Activated CD8-positive, alpha-beta memory T cell treated with anti-CD3 and anti-CD28 coated beads, Interleukin-2, amount 50 U/mL, for 24 hours (primary cell): Measurements from ENCODE around the gene ACBD6.
"Not testable (repeated sequence)": the region's sequence is repeated elsewhere in the genome, so short reads cannot be mapped to it uniquely, and the experiment has no call there.

Source experiments
- DNase-seq: peaks from one replicate; pipeline ENCODE4 v3.0.0-alpha.2; 2020; ENCODE audit errors: extremely low read depth

Gene ACBD6

DNA sequence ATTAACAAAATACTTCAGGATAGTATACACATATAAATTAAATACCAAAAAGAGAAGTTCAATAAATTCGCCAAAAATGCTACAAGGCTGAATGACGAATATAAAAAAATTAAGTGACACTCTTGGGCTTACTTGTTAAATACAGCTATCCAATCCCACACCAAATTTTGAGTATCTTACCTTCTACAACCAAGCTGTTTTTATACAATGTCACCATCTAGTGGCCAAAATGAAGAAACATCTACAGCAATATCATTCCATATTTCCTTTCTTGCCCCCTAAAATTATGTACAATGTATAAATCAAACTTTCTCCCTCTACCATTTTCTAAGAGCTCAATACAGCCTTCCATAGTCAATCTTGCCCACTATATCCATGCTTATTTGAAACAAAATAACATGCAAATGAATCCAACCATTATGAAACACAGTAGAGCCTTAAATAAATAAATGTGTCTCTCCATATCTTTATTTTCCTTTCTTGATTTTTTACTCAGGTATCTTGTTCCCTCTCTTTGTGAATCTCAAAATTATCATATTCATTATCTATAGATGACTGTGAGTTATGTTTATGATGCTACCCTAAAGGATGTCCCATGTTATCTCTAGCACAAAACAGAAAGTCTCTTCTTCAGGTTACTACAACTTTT is 86.3 kb downstream of the ACBD6 start:
- no peak for DNase-seq

DNA sequence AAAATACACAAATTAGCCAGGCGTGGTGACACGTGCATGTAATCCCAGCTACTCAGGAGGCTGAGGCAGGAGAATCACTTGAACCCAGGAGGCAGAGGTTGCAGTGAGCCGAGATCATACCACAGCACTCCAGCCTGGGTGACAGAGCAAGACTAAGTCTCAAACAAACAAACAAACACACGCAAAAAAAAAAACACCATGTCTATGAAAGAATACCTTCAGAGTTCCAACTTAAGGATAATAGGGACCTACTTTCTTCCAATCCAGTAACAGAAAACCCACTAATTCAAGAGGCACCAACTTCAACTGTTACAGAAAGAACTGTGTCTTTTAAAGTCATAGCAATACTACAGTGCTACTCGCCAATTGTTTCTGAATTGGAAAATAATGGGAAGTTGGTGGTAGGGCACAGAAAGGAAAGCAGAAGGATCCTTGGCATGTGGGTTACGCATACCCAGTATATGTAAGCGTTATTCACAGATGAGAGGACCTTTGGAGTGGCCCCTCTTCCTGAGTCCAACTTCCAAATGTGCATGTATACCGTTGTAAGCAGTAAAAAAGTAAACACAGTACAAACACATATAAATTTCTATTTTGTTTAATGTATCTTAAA is 87.0 kb downstream of the ACBD6 start:
- no peak for DNase-seq

DNA sequence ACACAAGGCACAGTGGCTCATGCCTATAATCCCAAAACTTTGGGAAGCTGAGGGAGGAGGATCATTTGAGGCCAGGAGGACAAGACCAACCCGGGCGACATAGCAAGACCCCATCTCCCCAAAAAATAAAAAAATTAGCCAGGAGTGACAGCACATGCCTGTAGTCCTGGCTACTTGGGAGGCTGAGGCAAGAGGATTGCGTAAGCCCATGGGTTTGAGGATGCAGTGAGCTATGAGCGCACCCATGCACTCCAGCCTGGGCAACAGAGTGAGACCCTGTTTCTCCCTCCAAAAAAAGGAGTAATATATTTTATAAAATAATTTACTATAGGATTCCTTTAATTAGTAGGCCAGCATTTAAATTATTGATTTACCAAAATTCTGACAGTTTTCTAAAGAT is 89.8 kb downstream of the ACBD6 start:
- no peak for DNase-seq

DNA sequence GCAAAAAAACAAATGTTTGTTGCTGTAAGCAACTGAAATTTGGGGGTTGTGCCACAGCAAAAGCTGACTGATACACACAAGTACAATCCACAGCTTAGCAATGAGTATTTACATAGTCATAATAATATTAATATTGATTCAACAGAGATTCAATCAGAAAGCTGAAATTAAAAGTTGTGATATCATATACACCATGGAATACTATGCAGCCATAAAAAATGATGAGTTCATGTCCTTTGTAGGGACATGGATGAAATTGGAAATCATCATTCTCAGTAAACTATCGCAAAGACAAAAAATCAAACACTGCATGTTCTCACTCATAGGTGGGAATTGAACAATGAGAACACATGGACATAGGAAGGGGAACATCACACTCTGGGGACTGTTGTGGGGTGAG is 94.2 kb downstream of the ACBD6 start:
- not testable (repeated sequence) for DNase-seq

DNA sequence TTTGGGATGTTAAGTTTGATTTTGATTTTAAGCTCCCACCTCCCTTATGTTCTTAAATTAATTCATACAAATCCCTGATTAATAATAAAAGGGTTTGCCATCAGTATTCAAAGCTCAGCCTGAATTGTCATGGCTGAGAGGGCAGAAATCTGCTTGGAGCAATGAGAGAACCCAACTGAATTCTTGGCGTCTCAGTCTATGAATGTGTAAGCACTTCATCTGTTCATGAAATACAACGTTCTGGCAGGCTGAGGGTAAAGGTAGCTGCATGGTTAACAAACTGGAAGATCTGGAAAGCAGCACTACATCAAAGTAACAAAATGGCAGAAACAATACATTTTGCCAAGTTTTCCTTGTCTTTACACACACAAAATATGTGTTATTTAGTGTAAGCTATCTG is 95.3 kb downstream of the ACBD6 start:
- DNase-seq: no peak

DNA sequence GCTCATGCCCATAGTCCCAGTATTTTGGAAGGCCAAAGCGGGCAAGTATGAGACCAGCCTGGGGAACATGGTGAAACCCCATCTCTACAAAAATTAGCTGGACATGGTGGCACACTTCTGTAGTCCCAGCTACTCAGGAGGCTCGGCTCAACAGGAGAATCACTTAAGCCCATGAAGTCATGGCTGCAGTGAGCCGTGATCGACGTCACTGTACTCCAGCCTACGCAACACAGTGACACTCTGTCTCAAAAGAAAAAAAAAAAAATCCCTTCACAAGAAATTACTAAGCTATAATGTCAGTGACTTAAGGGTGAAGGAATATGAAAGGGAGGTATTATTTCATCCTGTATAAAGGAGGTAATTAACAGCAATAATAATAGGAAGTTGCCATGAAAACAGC is 99.8 kb downstream of the ACBD6 start:
- DNase-seq: no peak

DNA sequence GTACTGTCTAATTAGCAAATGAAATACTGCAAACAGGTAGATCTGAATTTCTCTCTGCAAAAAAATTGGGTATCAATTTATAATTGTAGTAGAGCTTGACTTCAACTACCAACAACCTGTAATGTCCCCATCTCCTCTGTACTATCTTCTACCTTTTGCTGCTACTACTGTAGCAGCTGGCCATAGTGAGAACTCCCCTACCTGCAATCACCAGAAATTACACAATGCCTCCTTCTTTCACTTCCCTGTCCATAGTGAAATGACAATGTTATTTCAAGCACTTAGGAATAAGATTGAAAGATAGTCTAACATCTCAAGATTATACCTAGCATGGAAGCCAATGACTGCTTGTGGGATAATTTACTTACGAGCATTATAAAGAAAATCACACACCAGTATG is 100.4 kb downstream of the ACBD6 start:
- DNase-seq: no peak

DNA sequence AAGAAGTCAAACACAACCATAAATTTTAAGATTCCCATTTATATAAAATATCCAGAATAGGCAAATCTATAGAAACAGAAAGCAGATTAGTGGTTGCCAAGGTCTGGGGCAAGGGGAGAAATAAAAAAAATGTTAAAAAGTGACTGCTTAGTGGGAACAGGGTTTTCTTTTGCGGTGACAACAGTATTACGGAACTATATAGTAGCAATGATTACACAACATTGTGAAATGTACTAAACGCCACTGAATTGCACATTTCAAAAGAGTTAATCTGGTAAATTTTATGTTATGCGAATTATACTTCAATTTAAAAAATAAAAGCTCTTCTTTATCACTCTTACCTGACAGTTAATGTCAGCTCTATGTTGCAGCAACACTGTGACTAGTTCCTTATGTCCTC is 105.2 kb downstream of the ACBD6 start:
- no peak for DNase-seq

DNA sequence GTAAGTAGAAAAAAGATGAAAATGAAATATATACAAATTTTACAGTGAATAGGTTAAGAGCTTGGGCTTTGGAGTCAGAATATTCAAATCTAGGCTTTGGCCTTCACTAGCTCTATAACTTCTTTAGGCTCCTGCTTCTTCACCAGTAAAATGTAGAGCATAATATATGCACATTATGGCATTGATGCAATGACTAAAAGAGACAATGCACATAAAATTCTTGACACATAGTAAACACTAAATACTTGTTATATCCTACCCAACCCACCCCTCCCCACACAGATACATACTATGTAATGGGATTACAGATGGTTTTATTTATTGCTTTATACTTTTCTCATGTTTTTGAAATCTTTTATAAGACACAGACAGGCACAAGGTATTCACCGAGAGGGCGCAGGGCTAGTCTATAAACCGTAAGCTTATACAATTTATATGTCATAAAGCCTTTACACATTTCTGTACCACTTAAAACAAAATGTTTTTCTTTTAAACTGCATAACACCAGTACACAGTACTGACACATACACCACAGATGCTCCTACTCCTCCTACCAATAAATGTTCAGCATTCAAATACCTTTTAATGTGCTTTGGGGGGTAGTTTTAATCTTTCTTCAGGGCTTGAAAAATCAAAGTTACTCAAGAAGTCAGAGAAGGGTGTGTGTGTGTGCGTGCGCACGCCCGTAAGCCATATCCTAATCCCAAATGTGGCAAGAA is 109.8 kb downstream of the ACBD6 start:
- DNase-seq: no peak

DNA sequence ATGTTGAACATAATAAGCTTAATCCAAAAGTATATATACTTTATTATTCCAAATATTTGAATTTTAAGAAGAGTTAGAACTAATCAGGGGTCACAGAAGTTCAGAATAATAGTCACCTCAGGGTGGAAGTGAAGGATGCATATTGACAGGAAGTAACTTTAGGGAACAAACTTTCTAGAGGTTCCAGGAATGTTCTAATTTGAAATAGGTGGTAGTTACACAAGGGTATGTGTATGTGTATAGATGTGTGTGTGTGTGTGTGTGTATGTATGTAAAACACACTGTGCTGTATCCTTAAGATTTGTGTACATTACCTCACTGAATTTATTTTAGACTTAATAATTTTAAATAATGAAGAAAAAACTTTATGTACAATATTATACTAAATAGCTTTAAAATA is 110.4 kb downstream of the ACBD6 start:
- no peak for DNase-seq

DNA sequence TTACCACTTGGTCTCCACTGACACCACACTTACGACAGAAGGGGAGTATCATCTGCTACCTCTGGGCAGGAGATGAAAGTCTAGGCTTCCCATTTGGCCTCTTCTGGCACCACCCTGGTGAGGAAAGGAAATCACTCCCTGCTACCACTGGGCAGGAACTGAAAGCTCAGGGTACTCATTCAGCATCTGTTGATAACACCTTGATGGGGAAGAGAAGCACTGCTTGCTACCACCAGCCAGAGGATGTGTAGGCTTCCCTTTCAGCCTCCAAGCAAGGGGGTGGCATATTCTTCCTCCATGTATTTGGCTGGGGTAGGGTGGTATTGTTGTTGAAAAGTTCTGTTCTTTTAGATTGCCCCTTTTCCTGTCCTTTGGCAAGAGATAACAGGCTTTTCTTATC is 115.0 kb downstream of the ACBD6 start:
- no peak for DNase-seq

DNA sequence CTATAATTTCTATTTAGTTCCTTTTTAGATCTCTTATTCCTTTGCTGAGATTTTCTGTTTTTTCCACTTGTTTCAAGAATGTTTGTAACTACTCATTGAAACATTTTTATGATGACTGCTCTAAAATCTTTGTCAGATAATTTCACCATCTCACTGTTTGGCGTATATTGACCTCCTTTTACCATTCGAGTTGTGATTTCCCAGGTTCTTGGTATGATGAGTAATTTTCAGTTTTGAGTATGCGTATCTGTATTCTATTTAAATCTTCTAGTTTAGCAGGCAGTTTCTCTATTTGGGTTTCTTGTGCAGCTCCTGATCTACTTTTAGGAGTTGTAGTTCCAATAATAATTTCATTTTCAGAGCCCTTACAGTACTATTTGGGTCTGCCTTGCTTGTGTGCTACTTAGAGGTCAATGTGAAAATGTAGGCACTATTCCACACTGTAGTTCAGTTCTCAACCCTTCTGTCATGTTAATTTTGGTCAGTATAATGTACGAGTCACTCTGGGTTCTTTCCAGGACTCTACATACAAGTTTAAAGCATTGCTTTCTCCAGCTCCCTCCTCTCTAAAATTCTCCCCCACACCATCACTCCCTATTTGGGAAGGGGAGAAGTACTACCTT is 115.5 kb downstream of the ACBD6 start:
- DNase-seq: no peak

DNA sequence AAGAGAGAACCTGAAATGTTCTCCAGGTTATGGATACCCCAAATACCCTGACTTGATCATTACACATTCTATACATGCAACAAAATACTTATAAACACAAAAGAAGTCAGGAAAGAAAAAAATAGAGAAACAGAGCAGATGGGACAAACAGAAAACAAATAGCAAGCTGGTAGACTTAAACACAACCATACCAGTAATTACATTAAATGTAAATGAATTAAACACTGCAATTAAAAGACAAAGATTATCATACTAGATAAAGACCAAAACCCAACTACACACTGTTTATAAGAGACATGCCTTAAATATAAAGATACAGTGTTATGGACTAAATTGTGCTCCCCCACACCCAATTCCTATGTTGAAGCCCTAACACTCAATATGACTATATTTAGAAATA is 117.2 kb downstream of the ACBD6 start:
- no peak for DNase-seq

DNA sequence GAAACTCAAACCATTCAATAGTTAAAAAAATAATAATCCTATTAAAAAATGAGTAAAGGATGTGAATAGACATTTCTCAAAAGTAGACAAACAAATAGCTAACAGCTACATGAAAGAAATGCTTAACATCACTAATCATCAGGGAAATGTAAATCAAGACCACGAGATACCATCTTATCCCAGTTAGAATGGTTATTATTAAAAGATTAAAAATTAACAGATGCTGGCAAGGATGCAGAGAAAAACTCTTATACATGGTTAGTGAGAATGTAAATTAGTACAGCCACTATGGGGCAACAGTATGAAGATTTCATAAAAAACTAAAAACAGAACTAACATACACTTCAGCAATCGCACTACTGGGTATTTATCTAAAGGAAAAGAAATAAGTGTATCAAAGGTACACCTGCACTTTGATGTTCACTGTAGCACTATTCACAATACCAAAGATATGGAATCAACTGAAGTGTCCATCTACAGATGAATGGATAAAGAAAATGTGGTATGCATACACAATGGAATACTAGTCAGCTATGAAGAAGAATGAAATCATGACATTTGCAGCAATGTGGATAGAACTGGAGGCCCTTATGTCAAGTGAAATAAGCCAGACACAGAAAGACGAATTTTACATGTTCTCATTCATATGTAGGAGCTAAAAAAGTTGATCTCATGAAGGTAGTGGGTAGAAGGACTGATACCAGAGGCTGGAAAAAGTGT is 117.9 kb downstream of the ACBD6 start:
- no peak for DNase-seq

DNA sequence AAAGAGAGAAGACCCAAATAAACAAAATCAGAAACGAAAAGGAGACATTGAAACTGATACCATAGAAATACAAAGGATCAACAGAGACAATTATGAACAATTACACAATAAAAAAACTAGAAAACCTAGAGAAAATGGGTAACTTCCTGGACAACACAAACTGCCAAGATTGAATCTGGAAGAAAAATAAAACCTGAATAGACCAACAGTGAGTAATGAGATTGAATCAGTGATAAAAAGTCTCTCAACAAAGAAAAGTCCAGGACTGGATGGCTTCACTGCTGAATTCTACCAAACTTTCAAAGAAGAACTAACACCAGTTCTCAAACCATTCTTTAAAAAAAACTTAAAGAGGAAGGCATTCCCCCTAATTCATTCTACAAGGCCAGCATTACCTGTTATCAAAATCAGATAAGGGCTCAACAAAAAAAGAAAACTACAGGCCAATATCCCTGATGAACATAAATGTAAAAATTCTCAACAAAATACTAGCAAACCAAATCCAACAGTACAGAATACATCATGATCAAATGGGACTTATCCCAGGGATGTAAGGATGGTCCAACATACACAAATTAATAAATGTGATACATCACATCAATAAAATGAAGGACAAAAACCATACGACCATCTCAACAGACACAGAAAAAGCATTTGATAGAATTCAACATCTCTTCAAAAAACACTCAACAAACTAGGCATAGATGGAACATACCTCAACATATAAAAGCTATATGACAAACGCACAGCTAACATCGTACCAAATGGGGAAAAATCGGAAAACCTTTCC is 119.9 kb downstream of the ACBD6 start:
- no peak for DNase-seq

DNA sequence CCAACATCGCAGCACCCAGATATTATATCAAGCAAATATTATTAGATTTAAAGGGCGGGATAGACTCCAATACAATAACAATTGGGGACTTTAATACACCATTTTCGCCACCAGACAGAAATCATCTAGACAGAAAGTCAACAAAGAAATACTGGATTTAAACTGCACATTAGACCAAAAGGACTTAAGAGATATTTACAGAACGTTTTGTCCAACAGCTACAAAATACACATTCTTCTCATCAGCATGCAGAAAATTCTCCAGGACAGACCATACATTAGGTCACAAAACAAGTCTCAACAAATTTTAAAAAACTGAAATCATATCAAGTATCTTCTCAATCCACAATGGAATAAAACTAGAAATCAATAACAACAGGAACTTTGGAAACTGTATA is 121.2 kb downstream of the ACBD6 start:
- no peak for DNase-seq

DNA sequence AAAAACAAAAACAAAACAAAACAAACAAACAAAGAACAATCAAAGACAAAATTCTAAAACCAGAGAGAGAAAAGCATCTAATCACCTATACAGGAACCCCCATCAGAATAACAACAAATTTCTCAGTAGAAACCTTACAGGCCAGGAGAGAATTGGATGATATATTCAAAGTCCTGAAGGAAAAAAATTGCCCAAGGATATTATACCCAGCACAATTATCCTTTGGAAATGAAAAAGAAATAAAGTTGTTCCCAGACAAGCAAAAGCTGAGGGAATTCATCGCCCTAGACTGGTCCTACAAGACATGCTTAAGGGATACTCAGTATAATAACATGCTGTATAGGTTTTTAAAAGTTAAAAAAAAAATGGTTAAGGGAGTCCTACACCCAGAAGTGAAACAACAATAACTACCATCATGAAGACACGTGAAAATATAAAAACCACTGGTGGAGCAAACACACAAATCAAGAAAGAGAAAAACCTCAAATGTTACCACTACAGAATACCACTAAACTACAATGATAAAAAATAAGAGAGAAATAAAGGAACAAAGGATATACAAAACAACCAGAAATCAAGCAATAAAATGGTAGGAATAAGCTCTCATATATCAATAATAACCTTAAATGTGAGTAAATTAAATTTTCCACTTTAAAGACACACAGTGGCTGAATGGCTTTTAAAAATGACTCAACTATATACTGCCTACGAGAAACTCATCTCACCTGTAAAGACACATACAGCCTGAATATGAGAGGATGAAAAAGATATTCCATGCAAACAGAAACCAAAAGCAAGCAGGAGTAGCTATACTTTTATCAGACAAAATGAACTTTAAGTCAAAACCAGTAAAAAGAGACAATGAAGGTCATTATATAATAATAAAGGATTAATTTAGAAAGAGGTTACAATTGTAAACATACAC is 121.9 kb downstream of the ACBD6 start:
- no peak for DNase-seq

DNA sequence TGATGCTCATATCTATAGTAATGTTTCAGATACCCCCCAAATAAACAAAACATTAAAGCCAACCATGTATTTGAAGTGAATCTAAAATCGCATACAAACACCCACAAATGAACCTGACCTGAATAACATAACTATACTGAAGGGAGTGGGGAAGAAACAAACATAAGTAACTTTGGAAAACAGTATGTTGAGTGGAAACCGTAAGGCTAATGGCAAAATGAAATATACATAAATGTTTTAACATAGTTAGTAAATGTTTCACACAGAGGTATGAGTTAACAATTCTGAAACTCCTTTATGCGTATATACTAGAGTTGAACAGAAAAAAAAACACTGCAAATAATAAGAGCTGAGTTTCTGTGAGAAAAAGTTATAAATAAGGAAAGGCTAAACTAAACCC is 125.6 kb downstream of the ACBD6 start:
- no peak for DNase-seq

DNA sequence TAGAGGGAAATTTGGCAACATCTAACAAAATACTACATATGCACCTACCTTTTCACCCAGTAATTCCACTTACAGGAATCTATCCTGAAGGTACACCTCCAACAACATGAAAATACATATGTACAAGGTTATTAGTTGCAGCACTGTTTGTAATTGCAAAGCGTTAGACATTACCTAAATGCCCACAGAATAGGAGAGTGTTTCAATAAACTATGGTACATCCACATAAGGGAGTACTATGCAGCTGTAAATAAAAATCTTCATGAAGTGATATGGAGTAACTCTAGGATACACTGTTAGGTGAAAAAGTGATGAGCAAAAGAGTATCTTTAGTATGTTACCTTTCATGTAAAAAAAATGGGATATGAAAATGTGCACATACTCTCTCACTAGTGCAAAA is 126.1 kb downstream of the ACBD6 start:
- no peak for DNase-seq

DNA sequence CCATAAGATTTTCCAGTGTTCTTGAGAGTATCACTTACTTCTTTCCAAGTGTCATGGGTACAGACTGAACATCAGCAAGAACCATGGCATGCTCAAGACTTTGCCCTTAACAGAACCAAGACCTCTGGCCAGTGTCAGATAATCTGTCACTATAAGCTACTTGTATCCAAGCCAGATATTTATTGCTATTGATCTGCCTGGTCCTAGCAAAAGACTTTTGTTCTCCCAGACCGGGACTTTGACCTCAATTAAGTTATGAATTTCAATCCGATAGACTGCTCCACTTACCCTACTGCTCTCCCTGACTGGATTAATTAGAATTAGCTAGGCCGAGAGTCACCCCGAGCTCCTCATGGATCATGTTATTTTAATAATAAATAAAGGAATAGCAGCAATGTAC is 129.6 kb downstream of the ACBD6 start:
- no peak for DNase-seq
